NCI-H1105 (cell line): ENCODE data around the gene ADCY5.

Source experiments
- DNase-seq: peaks from one replicate; lab custom pipeline; 2025; lab: John Stamatoyannopoulos, UW

Gene ADCY5

GRCh38 chr3:123458255-123458654 is 9.4 kb upstream of the ADCY5 start:
- no peak for DNase-seq

GRCh38 chr3:123457841-123458240 is 9.0 kb upstream of the ADCY5 start:
- DNase-seq = no peak

- no peak for DNase-seq
Observed at GRCh38 chr3:123453675-123454074, 4.8 kb upstream of the ADCY5 start.

- no peak for DNase-seq
Observed at GRCh38 chr3:123451186-123451585, 2.3 kb upstream of the ADCY5 start.

GRCh38 chr3:123449997-123450604 is 1.2 kb upstream of the ADCY5 start:
- no peak for DNase-seq

- DNase-seq = no peak
Observed at GRCh38 chr3:123449102-123449996, 459 bp upstream of the ADCY5 start.

- peak; percentile 21 for DNase-seq
Observed at GRCh38 chr3:123447749-123448517, 957 bp downstream of the ADCY5 start.

GRCh38 chr3:123447416-123447748 is 1.5 kb downstream of the ADCY5 start:
- no peak for DNase-seq

GRCh38 chr3:123446610-123447109 is 2.2 kb downstream of the ADCY5 start:
- no peak for DNase-seq

GRCh38 chr3:123446210-123446609 is 2.7 kb downstream of the ADCY5 start:
- no peak for DNase-seq

- no peak for DNase-seq
Observed at GRCh38 chr3:123445702-123446101, 3.2 kb downstream of the ADCY5 start.

- no peak for DNase-seq
Observed at GRCh38 chr3:123444744-123445143, 4.1 kb downstream of the ADCY5 start.

- peak; percentile 25 for DNase-seq
Observed at GRCh38 chr3:123444023-123444422, 4.9 kb downstream of the ADCY5 start.

- no peak for DNase-seq
Observed at GRCh38 chr3:123442908-123443307, 6.0 kb downstream of the ADCY5 start.

GRCh38 chr3:123442125-123442524 is 6.8 kb downstream of the ADCY5 start:
- no peak for DNase-seq

GRCh38 chr3:123439806-123440580 is 8.9 kb downstream of the ADCY5 start:
- DNase-seq = no peak

- no peak for DNase-seq
Observed at GRCh38 chr3:123432832-123433523, 15.9 kb downstream of the ADCY5 start.

GRCh38 chr3:123431658-123432324 is 17.1 kb downstream of the ADCY5 start:
- no peak for DNase-seq

- DNase-seq = no peak
Observed at GRCh38 chr3:123431007-123431657, 17.8 kb downstream of the ADCY5 start.

- no peak for DNase-seq
Observed at GRCh38 chr3:123430266-123430665, 18.6 kb downstream of the ADCY5 start.
